Activated B cell treated with CpG ODN at 0.5 μM for 24 hours (primary cell): ENCODE measurements around the gene LDLRAP1. TPM values are rescaled to one million over a fixed set of nuclear protein-coding genes. Genes with fewer than 3 reads are reported as not detected.

ENCODE experiments used
- ATAC-seq: fragments of 200-7000 bp; cut with Tn5 transposase; one replicate; pipeline ENCODE4 v1.10.0; 2021; ENCODE audit warnings: low read depth, mild to moderate bottlenecking, moderate library complexity
- CTCF ChIA-PET: fragments of 350-600 bp; sonication (Branson Sonifier 250); formaldehyde crosslinking; loops from one replicate; lab custom pipeline; 2021; ENCODE audit warnings: antibody characterized with exemption; lab: Charles Lee
- POLR2A ChIA-PET: fragments of 350-600 bp; sonication (Branson Sonifier 250); formaldehyde crosslinking; loops from one replicate; lab custom pipeline; 2021; ENCODE audit warnings: antibody characterized with exemption; lab: Charles Lee
- DNase-seq: peaks from one replicate; pipeline ENCODE4 v3.0.0; 2022
- H3K27ac Mint-ChIP-seq: one replicate; pipeline ENCODE4 v1.8.0; 2020; ENCODE audit warnings: mixed read lengths
- H3K27me3 Mint-ChIP-seq: one replicate; pipeline ENCODE4 v1.8.0; 2021; ENCODE audit warnings: mixed read lengths
- H3K36me3 Mint-ChIP-seq: one replicate; pipeline ENCODE4 v1.8.0; 2021; ENCODE audit warnings: low read depth, mixed read lengths
- H3K4me1 Mint-ChIP-seq: one replicate; pipeline ENCODE4 v1.8.0; 2021; ENCODE audit warnings: mixed read lengths
- H3K4me3 Mint-ChIP-seq: one replicate; pipeline ENCODE4 v1.8.0; 2020; ENCODE audit warnings: mild to moderate bottlenecking, mixed read lengths
- H3K9me3 Mint-ChIP-seq: one replicate; pipeline ENCODE4 v1.8.0; 2020; ENCODE audit warnings: mixed read lengths
- intact Hi-C: fragments of 100-400 bp; cut with micrococcal nuclease; formaldehyde crosslinking; loops from one replicate; pipeline ENCODE4 v1.15.1; 2024
- total RNA-seq: library from RNA; stranded (reverse); gene quantifications from 2 replicates; pipeline ENCODE4 v1.2.3, GENCODE V29; 2022
- TF ChIP-seq, protein P1 (sequence below): fragments of 200-600 bp; IDR thresholded peaks from one replicate; pipeline ENCODE4 v1.8.0; 2022; ENCODE audit warnings: antibody characterized with exemption, mild to moderate bottlenecking

The LDLRAP1 gene
- total RNA-seq, 1 donor from 2014 or later: 10.8 TPM

DNA sequence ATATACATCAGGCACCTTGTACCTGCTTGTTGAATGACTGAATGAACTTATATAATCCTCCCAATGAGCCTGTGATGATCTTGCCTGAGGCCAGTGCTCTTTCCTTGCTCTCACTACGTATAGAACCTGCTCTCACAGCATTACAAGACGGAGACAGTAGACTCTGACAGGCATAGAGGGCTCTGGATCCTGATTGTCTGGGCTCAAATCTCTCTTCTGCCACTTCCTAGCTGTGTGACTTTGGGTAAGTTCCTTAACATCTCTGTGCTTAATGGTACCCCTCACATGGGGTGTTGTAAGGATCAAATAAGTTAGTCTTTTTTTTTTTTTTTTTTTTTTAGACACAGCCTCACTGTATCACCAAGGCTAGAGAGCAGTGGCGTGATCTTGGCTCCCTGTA is 69.0 kb downstream of the LDLRAP1 start:
- Mint-ChIP-seq H3K9me3 (no peaks in the 10 kb centered on the region), H3K4me1 (peaks cover 20% of the 10 kb centered on the region), H3K36me3 (no peaks in the 10 kb centered on the region), H3K27ac (no peak overlapping the region), H3K27me3 (peaks cover 11% of the 10 kb centered on the region), H3K4me3 (no peak overlapping the region)
- ATAC-seq: no peak
- ChIA-PET POLR2A (no interaction called here), CTCF (no interaction called here)
- TF ChIP-seq, protein P1, sequence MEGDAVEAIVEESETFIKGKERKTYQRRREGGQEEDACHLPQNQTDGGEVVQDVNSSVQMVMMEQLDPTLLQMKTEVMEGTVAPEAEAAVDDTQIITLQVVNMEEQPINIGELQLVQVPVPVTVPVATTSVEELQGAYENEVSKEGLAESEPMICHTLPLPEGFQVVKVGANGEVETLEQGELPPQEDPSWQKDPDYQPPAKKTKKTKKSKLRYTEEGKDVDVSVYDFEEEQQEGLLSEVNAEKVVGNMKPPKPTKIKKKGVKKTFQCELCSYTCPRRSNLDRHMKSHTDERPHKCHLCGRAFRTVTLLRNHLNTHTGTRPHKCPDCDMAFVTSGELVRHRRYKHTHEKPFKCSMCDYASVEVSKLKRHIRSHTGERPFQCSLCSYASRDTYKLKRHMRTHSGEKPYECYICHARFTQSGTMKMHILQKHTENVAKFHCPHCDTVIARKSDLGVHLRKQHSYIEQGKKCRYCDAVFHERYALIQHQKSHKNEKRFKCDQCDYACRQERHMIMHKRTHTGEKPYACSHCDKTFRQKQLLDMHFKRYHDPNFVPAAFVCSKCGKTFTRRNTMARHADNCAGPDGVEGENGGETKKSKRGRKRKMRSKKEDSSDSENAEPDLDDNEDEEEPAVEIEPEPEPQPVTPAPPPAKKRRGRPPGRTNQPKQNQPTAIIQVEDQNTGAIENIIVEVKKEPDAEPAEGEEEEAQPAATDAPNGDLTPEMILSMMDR: no peak
- no peak for DNase-seq
- intact Hi-C loops: no loop called here

GRCh38 chr1:25613091-25613490 is 69.7 kb downstream of the LDLRAP1 start:
- POLR2A ChIA-PET: interaction anchor here (0.8 kb wide), 1 partner anchor 82 kb away, joined by 3 read pairs; no protein-coding TSS in a partner anchor
- H3K27ac Mint-ChIP-seq: no peak overlapping the region

DNA sequence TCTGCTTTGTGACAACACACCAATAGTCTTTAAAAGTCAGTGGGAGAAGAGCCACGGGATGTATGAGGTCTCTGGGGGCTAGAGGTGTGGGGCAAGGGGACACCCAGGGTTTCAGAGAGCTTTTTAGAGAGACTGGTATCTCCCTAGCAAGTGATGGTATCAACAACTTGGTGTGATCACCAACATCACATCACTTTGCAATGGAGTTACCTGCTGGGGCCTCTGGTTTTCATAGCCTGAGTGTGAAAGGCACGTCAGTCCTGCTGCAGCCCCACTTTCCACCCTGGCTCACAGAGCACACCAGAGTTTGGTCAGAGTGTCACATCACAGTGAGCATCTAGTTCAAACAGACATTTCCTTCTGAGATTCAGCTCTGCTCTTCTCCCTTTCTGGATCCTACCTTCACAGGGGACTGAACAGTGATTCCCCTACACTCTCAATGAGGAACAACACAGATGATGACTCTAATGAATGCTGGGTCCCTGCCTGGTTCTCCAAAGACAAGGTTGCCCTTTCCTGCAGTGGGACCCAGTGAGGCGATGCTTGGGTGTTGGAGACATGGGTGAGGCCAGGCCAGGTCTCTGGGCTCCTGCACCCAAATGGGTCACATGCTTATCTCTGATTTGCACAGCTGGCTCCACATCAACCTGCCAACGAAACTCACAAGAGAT is 71.2 kb downstream of the LDLRAP1 start:
- Mint-ChIP-seq H3K27ac (no peak overlapping the region), H3K4me3 (peak overlapping the region; percentile 11), H3K9me3 (no peaks in the 10 kb centered on the region), H3K27me3 (peaks cover 23% of the 10 kb centered on the region), H3K4me1 (peaks cover 25% of the 10 kb centered on the region), H3K36me3 (no peaks in the 10 kb centered on the region)
- ChIA-PET POLR2A (interaction anchor here (0.7 kb wide), 1 partner anchor 171 kb away, joined by 4 read pairs; no protein-coding TSS in a partner anchor), CTCF (no interaction called here)
- DNase-seq (no peak), ATAC-seq (no peak)
- intact Hi-C loops: loop anchor here (2.0 to 5.0 kb wide), 5 partner anchors 52 to 383 kb away; partner anchors contain the start of genes MACO1 and PAFAH2
- TF ChIP-seq, protein P1: no peak

More at GRCh38 chr1:25613091-25613490, 69.7 kb downstream of the LDLRAP1 start:
- H3K4me1 Mint-ChIP-seq: peaks cover 22% of the 10 kb centered on the region
- CTCF ChIA-PET: no interaction called here
- H3K36me3 Mint-ChIP-seq: no peaks in the 10 kb centered on the region
- no peaks in the 10 kb centered on the region for H3K9me3 Mint-ChIP-seq
- ATAC-seq (no peak), DNase-seq (no peak)
- H3K27me3 Mint-ChIP-seq: peaks cover 10% of the 10 kb centered on the region
- no peak overlapping the region for H3K4me3 Mint-ChIP-seq
- intact Hi-C loops: no loop called here
- TF ChIP-seq, protein P1: no peak

GRCh38 chr1:25615172-25615541 is 71.8 kb downstream of the LDLRAP1 start:
- peaks cover 25% of the 10 kb centered on the region for H3K4me1 Mint-ChIP-seq
- H3K4me3 Mint-ChIP-seq: no peak overlapping the region
- DNase-seq: no peak
- TF ChIP-seq, protein P1: no peak
- intact Hi-C loops: loop anchor here (2.0 to 5.0 kb wide), 5 partner anchors 53 to 382 kb away; partner anchors contain the start of genes MACO1 and PAFAH2
- peaks cover 24% of the 10 kb centered on the region for H3K27me3 Mint-ChIP-seq
- no peaks in the 10 kb centered on the region for H3K36me3 Mint-ChIP-seq
- CTCF ChIA-PET: no interaction called here
- POLR2A ChIA-PET: interaction anchor here (0.7 kb wide), 1 partner anchor 171 kb away, joined by 4 read pairs; no protein-coding TSS in a partner anchor
- no peak overlapping the region for H3K27ac Mint-ChIP-seq
- no peaks in the 10 kb centered on the region for H3K9me3 Mint-ChIP-seq
- no peak for ATAC-seq

GRCh38 chr1:25615563-25616094 is 72.2 kb downstream of the LDLRAP1 start:
- peaks cover 28% of the 10 kb centered on the region for H3K27me3 Mint-ChIP-seq
- H3K36me3 Mint-ChIP-seq: no peaks in the 10 kb centered on the region
- peak overlapping the region; percentile 69 for H3K4me3 Mint-ChIP-seq
- H3K4me1 Mint-ChIP-seq: peaks cover 25% of the 10 kb centered on the region
- DNase-seq (no peak), ATAC-seq (no peak)
- H3K9me3 Mint-ChIP-seq: no peaks in the 10 kb centered on the region
- POLR2A ChIA-PET: interaction anchor here (0.7 to 1.0 kb wide), 2 partner anchors 10 to 170 kb away, joined by 3 to 4 read pairs; no protein-coding TSS in a partner anchor
- TF ChIP-seq, protein P1: no peak
- H3K27ac Mint-ChIP-seq: no peak overlapping the region
- intact Hi-C loops: loop anchor here (2.0 to 5.0 kb wide), 5 partner anchors 53 to 382 kb away; partner anchors contain the start of genes MACO1 and PAFAH2
- CTCF ChIA-PET: no interaction called here
